ENCODE results near the gene YPEL5. TPM values are rescaled to one million over a fixed set of nuclear protein-coding genes. Genes with fewer than 3 reads are reported as not detected.

YPEL5 gene
- polyA plus RNA-seq, 1 of the 3 experiments (the other 2 are of a cell fraction), result 60.5 TPM

DNA sequence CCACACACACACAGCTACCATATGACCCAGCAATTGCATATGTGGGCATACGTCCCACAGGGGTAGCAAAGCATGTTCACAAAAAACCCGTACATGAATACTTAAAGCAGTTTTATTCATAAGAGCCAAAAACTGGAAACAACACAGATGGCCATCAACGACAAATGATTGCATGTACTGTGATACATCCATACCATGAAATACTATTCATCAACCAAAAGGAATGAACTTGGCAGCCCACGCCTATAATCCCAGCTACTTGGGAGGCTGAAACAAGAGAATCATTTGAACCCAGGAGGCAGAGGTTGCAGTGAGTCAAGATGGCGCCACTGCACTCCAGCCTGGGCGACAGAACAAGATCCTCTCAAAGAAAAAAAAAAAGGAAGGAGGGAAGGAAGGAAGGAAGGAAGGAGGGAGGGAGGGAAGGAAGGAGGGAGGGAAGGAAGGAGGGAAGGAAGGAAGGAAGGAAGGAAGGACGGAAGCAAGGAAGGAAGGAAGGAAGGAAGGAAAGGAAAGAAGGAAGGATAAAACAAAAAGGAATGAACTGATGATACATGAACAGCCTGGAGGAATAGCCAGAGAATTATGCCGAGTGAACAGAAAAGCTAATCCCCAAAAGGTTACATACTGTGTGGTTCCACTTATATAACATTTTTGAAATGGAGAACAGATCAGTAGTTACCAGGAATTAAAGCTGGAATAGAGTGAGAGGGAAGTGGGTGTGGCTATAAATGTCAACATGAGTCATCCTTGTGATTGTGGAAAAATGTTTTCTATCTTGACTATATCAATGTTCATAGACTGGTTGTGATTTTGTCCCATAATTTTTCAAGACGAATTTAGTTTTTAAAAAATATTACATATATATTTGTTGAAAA lies 19.6 kb upstream of the YPEL5 start:
- H3K27ac ChIP-seq (ENCODE audit: low read depth in 2 of 2, low read length in 1 of 2), result no peak overlapping the region
- CTCF ChIA-PET, result interaction anchor here (0.7 to 1.2 kb wide), 4 partner anchors 9 to 195 kb away, joined by 3 to 5 read pairs (median 4); no protein-coding TSS in a partner anchor
- H3K9ac ChIP-seq, result no peak overlapping the region
- H3K9me3 ChIP-seq, result no peaks in the 10 kb centered on the region
- H4K20me1 ChIP-seq (ENCODE audit: insufficient read depth), result no peaks in the 10 kb centered on the region
- no peaks in the 10 kb centered on the region for H3K4me1 ChIP-seq (ENCODE audit: control insufficient read depth in 1 of 2, insufficient read depth in 2 of 2, low read depth in 1 of 2, low read length in 1 of 2)
- POLR2A ChIA-PET, result no interaction called here
- H3K27me3 ChIP-seq (ENCODE audit: insufficient read depth), result no peaks in the 10 kb centered on the region
- WGBS (ENCODE audit: low lambda C conversion rate), result 62% methylated on average over 9 of the region's 9 CpGs
- H3K79me2 ChIP-seq (ENCODE audit: insufficient read depth), result no peaks in the 10 kb centered on the region
- no peak overlapping the region for H3K4me3 ChIP-seq (ENCODE audit: low read depth in 2 of 2, low read length in 1 of 2)
- no peak overlapping the region for H3K4me2 ChIP-seq
- TF ChIP-seq TCF12 (IDR thresholded peaks at IDR 0.05) (peak; percentile 53; the same call in 1 of the 2 replicates), NFIC (IDR thresholded peaks at IDR 0.05; ENCODE audit: borderline replicate concordance) (no peak), FOSL2 (IDR thresholded peaks at IDR 0.05; ENCODE audit: borderline replicate concordance, low read depth) (peak; percentile 35; the same call in 1 of the 2 replicates)
- TF ChIP-seq, protein P1, sequence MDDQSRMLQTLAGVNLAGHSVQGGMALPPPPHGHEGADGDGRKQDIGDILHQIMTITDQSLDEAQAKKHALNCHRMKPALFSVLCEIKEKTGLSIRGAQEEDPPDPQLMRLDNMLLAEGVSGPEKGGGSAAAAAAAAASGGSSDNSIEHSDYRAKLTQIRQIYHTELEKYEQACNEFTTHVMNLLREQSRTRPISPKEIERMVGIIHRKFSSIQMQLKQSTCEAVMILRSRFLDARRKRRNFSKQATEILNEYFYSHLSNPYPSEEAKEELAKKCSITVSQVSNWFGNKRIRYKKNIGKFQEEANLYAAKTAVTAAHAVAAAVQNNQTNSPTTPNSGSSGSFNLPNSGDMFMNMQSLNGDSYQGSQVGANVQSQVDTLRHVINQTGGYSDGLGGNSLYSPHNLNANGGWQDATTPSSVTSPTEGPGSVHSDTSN (IDR thresholded peaks at IDR 0.05), result peak; percentile 35; the same call in 1 of the 2 replicates
- no peaks in the 10 kb centered on the region for H3K36me3 ChIP-seq (replicated peaks in 1 of 2; ENCODE audit: control insufficient read depth in 1 of 2, insufficient read depth in 2 of 2, low read length in 1 of 2)
- H2AFZ ChIP-seq (ENCODE audit: low read depth), result no peak overlapping the region
- no peaks in the 10 kb centered on the region for H3K9me2 ChIP-seq
- no peak for DNase-seq
- no peaks in the 10 kb centered on the region for H3F3A ChIP-seq (replicated peaks; ENCODE audit: insufficient read depth)

DNA sequence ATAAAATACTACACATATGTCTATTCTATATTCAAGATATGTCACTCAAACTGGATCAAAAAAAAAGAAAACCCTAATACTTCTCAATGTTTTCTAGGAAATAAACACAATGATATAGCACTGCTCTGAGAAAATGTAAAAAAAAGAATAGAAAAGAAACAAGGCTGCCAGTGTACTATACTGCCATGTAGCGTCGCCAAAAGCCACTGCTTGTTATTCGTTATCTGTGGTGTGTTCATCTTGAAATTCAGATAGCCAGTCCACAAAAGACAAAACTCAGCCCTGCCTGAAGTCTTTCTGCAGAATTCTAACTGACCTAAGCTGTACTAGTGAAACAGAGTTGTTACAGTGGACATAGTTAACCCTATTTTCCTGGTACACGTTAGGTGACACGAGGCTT lies 12.2 kb upstream of the YPEL5 start:
- CTCF ChIA-PET, result interaction anchor here (0.7 to 2.3 kb wide), 6 partner anchors 13 to 44 kb away, joined by 3 to 11 read pairs (median 8); no protein-coding TSS in a partner anchor
- H3K9me3 ChIP-seq, result no peaks in the 10 kb centered on the region
- WGBS (ENCODE audit: low lambda C conversion rate), result 81% methylated on average over 5 of the region's 5 CpGs

More for the DNA sequence above, 12.2 kb upstream of the YPEL5 start:
- H3K4me1 ChIP-seq (ENCODE audit: control insufficient read depth in 1 of 2, insufficient read depth in 2 of 2, low read depth in 1 of 2, low read length in 1 of 2), result no peaks in the 10 kb centered on the region
- no peak overlapping the region for H3K27ac ChIP-seq (ENCODE audit: low read depth in 2 of 2, low read length in 1 of 2)
- H3K4me3 ChIP-seq (ENCODE audit: low read depth in 2 of 2, low read length in 1 of 2), result no peak overlapping the region
- DNase-seq, result no peak
- no peak overlapping the region for H2AFZ ChIP-seq (ENCODE audit: low read depth)
- H3F3A ChIP-seq (replicated peaks; ENCODE audit: insufficient read depth), result no peaks in the 10 kb centered on the region
- TF ChIP-seq, protein P1 (IDR thresholded peaks at IDR 0.05), result no peak
- TF ChIP-seq, protein P2, sequence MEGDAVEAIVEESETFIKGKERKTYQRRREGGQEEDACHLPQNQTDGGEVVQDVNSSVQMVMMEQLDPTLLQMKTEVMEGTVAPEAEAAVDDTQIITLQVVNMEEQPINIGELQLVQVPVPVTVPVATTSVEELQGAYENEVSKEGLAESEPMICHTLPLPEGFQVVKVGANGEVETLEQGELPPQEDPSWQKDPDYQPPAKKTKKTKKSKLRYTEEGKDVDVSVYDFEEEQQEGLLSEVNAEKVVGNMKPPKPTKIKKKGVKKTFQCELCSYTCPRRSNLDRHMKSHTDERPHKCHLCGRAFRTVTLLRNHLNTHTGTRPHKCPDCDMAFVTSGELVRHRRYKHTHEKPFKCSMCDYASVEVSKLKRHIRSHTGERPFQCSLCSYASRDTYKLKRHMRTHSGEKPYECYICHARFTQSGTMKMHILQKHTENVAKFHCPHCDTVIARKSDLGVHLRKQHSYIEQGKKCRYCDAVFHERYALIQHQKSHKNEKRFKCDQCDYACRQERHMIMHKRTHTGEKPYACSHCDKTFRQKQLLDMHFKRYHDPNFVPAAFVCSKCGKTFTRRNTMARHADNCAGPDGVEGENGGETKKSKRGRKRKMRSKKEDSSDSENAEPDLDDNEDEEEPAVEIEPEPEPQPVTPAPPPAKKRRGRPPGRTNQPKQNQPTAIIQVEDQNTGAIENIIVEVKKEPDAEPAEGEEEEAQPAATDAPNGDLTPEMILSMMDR (IDR thresholded peaks at IDR 0.05), result no peak
- TF ChIP-seq FOXJ3 (CRISPR knock-in tag; IDR thresholded peaks at IDR 0.05) (no peak), EZH2phosphoT487 (IDR thresholded peaks at IDR 0.05; ENCODE audit: borderline replicate concordance, low read depth) (no peak), FOSL2 (IDR thresholded peaks at IDR 0.05; ENCODE audit: borderline replicate concordance, low read depth) (no peak), CHD2 (IDR thresholded peaks at IDR 0.05; ENCODE audit: low read length, partially characterized antibody) (no peak), YY1 (IDR thresholded peaks at IDR 0.05; ENCODE audit: low read depth) (no peak), NFIC (IDR thresholded peaks at IDR 0.05; ENCODE audit: borderline replicate concordance) (no peak), NRF1 (IDR thresholded peaks at IDR 0.05; ENCODE audit: low read depth, low read length) (no peak), ELF1 (IDR thresholded peaks at IDR 0.05) (no peak), TCF12 (IDR thresholded peaks at IDR 0.05) (no peak), RAD21 (IDR thresholded peaks at IDR 0.05; ENCODE audit: low read length) (no peak), RFX5 (IDR thresholded peaks at IDR 0.05; ENCODE audit: low read length) (no peak)
- TF ChIP-seq, protein P3, sequence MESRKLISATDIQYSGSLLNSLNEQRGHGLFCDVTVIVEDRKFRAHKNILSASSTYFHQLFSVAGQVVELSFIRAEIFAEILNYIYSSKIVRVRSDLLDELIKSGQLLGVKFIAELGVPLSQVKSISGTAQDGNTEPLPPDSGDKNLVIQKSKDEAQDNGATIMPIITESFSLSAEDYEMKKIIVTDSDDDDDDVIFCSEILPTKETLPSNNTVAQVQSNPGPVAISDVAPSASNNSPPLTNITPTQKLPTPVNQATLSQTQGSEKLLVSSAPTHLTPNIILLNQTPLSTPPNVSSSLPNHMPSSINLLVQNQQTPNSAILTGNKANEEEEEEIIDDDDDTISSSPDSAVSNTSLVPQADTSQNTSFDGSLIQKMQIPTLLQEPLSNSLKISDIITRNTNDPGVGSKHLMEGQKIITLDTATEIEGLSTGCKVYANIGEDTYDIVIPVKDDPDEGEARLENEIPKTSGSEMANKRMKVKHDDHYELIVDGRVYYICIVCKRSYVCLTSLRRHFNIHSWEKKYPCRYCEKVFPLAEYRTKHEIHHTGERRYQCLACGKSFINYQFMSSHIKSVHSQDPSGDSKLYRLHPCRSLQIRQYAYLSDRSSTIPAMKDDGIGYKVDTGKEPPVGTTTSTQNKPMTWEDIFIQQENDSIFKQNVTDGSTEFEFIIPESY (IDR thresholded peaks at IDR 0.05; ENCODE audit: borderline replicate concordance, low read depth), result no peak
- TF ChIP-seq, protein P4, sequence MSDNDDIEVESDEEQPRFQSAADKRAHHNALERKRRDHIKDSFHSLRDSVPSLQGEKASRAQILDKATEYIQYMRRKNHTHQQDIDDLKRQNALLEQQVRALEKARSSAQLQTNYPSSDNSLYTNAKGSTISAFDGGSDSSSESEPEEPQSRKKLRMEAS (IDR thresholded peaks at IDR 0.05; ENCODE audit: low read depth), result no peak
- H3K27me3 ChIP-seq (ENCODE audit: insufficient read depth), result no peaks in the 10 kb centered on the region
- H3K79me2 ChIP-seq (ENCODE audit: insufficient read depth), result no peaks in the 10 kb centered on the region
- H3K4me2 ChIP-seq, result no peak overlapping the region
- no peaks in the 10 kb centered on the region for H4K20me1 ChIP-seq (ENCODE audit: insufficient read depth)
- H3K9me2 ChIP-seq, result no peaks in the 10 kb centered on the region
- H3K9ac ChIP-seq, result no peak overlapping the region
- POLR2A ChIA-PET, result interaction anchor here (0.6 kb wide), 1 partner anchor 340 kb away, joined by 3 read pairs; no protein-coding TSS in a partner anchor
- H3K36me3 ChIP-seq (replicated peaks in 1 of 2; ENCODE audit: control insufficient read depth in 1 of 2, insufficient read depth in 2 of 2, low read length in 1 of 2), result no peaks in the 10 kb centered on the region

Data from SK-N-SH (cell line).